ENCODE measurements around the gene OCIAD2. TPM values are rescaled to one million over a fixed set of nuclear protein-coding genes. Genes with fewer than 3 reads are reported as not detected.

The OCIAD2 gene
- total and polyA plus RNA-seq, 2 of the 8 experiments (the other 6 are each of a cell fraction or from before 2014, with no cell fraction given): 105 to 122 TPM

DNA sequence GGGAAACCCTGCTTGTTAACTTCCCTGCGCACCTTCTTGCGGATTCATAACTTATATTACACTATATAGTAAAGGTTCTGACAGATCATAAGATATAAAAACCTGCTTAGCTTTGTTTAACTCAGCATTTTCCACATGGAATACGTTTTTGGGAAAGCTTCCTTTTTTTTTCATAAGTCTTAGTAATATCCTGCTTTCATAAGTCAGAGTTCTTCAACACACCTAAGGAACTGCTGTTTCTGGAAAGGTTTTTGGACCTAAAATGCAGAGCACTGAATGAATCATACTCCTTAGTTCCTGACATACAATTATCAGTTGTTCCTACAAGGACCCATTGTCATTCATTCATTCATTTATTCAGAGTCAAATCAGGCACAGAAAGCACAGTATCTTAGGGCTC lies 32.3 kb upstream of the OCIAD2 start (continued):
- TF ChIP-seq NRF1 (IDR thresholded peaks at IDR 0.05; ENCODE audit: low read depth, low read length) (no peak), TCF12 (IDR thresholded peaks at IDR 0.05; ENCODE audit: low read depth, low read length) (no peak)
